GM12891 (cell line): Measurements from ENCODE around the gene EVA1A.

Experiments used
- POLR2A ChIP-seq: IDR thresholded peaks from 2 replicates; pipeline ENCODE4 v1.6.1; 2011; ENCODE audit warnings: low read depth, low read length, control low read depth
- POLR2AphosphoS5 ChIP-seq: IDR thresholded peaks from 2 replicates; pipeline ENCODE4 v1.6.1; 2011; ENCODE audit warnings: low read depth, low read length, control low read depth
- POU2F2 ChIP-seq: IDR thresholded peaks from 2 replicates; pipeline ENCODE4 v1.6.1; 2011; ENCODE audit warnings: low read depth, mild to moderate bottlenecking, control low read depth, low read length, moderate library complexity
- TAF1 ChIP-seq: IDR thresholded peaks from 2 replicates; pipeline ENCODE4 v1.6.1; 2011; ENCODE audit warnings: low read depth, low read length, control low read depth

- TF ChIP-seq POLR2A (no peak), TAF1 (no peak), POLR2AphosphoS5 (no peak), POU2F2 (no peak)
Observed at GRCh38 chr2:75533135-75533534, 27.6 kb downstream of the EVA1A start.
